Lower lobe of right lung (tissue), 2 donors: Measurements from ENCODE around the gene BORCS6. TPM values are rescaled to one million over a fixed set of nuclear protein-coding genes. Genes with fewer than 3 reads are reported as not detected.

Experiments
- ATAC-seq, 2 donors: fragments of 200-7000 bp; cut with Tn5 transposase; one replicate each; pipeline ENCODE4 v1.9.1; 2020 to 2022; ENCODE audit warnings: mild to moderate bottlenecking in 2 of 2, moderate library complexity in 2 of 2
- DNase-seq: peaks from one replicate; pipeline ENCODE4 v3.0.0-alpha.2; 2020
- H3K27ac ChIP-seq: fragments of 200-600 bp; one replicate; pipeline ENCODE4 v1.8.0; 2022
- H3K27me3 ChIP-seq: fragments of 200-600 bp; one replicate; pipeline ENCODE4 v1.8.0; 2022; ENCODE audit warnings: low read depth
- H3K36me3 ChIP-seq: fragments of 200-600 bp; one replicate; pipeline ENCODE4 v1.8.0; 2022; ENCODE audit warnings: mild to moderate bottlenecking
- H3K4me1 ChIP-seq: fragments of 200-600 bp; one replicate; pipeline ENCODE4 v1.8.0; 2022
- H3K4me3 ChIP-seq: fragments of 200-600 bp; one replicate; pipeline ENCODE4 v1.8.0; 2022; ENCODE audit warnings: mild to moderate bottlenecking
- H3K9me3 ChIP-seq: fragments of 200-600 bp; one replicate; pipeline ENCODE4 v1.8.0; 2022
- intact Hi-C: fragments of 100-400 bp; cut with DNase I; formaldehyde crosslinking; loops from one replicate; pipeline ENCODE4 v1.11.0; 2022
- microRNA-seq: library from miRNA; unstranded; fragments of <30 nt; microRNA quantifications from one replicate; pipeline ENCODE4 v1.2.0, GENCODE V29; 2020; ENCODE audit warnings: borderline number of aligned reads
- total RNA-seq: library from RNA; stranded (reverse); fragmentation: NEBNext Ultra II Directional; extraction: Animal tissue kit (Norgen Biotek cat#: 25700); gene quantifications from one replicate; pipeline ENCODE4 v1.2.1, GENCODE V29; 2021
- TF ChIP-seq, protein P1 (sequence below): fragments of 200-600 bp; IDR thresholded peaks from one replicate; pipeline ENCODE4 v1.8.0; 2022; ENCODE audit warnings: antibody characterized with exemption, mild to moderate bottlenecking
- donor health status: DM: no; HTN: yes; CAD: no; lungs with severe emphysema.

The BORCS6 gene
- total RNA-seq, 1 donor from 2014 or later = 7.7 TPM

- Histone ChIP-seq H3K27me3 (no peaks in the 10 kb centered on the region), H3K27ac (peak overlapping the region; percentile 24), H3K4me1 (peaks cover 31% of the 10 kb centered on the region), H3K9me3 (no peaks in the 10 kb centered on the region), H3K36me3 (peaks cover 62% of the 10 kb centered on the region), H3K4me3 (no peak overlapping the region)
- DNase-seq = peak; percentile 56
- TF ChIP-seq, protein P1, sequence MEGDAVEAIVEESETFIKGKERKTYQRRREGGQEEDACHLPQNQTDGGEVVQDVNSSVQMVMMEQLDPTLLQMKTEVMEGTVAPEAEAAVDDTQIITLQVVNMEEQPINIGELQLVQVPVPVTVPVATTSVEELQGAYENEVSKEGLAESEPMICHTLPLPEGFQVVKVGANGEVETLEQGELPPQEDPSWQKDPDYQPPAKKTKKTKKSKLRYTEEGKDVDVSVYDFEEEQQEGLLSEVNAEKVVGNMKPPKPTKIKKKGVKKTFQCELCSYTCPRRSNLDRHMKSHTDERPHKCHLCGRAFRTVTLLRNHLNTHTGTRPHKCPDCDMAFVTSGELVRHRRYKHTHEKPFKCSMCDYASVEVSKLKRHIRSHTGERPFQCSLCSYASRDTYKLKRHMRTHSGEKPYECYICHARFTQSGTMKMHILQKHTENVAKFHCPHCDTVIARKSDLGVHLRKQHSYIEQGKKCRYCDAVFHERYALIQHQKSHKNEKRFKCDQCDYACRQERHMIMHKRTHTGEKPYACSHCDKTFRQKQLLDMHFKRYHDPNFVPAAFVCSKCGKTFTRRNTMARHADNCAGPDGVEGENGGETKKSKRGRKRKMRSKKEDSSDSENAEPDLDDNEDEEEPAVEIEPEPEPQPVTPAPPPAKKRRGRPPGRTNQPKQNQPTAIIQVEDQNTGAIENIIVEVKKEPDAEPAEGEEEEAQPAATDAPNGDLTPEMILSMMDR = no peak
- intact Hi-C loops = no loop called here
- ATAC-seq = no peak
Measured at GRCh38 chr17:8140065-8141029, 49.6 kb downstream of the BORCS6 start.

- intact Hi-C loops = no loop called here
- peak; percentile 93 to 94 for ATAC-seq
- TF ChIP-seq, protein P1 = peak; percentile 87
Measured at GRCh38 chr17:8138672-8139371, 51.2 kb downstream of the BORCS6 start.

DNA sequence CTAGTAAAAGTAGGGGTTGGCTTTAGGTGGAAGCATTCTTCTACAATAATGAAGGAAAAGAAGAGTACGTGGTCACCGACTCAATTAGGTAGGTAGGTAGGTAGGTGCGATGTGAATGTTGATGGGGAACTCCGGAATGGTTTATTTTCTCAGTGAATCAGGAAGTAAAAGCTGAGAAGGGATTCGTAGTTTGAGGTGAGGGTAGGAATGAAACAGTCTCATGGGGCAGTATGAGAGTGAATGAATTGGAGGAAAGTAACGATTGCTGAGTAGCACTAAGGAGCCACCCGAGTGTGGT is 51.7 kb downstream of the BORCS6 start:
- DNase-seq (no peak), ATAC-seq (no peak)
- peaks cover 31% of the 10 kb centered on the region for H3K4me1 ChIP-seq
- H3K36me3 ChIP-seq = peaks cover 42% of the 10 kb centered on the region
- no peaks in the 10 kb centered on the region for H3K27me3 ChIP-seq
- intact Hi-C loops = no loop called here
- H3K4me3 ChIP-seq = peak overlapping the region; percentile 39
- TF ChIP-seq, protein P1 = no peak
- H3K27ac ChIP-seq = peak overlapping the region; percentile 69
- H3K9me3 ChIP-seq = no peaks in the 10 kb centered on the region

More at GRCh38 chr17:8138672-8139371, 51.2 kb downstream of the BORCS6 start:
- Histone ChIP-seq H3K9me3 (no peaks in the 10 kb centered on the region), H3K27me3 (no peaks in the 10 kb centered on the region), H3K36me3 (peaks cover 47% of the 10 kb centered on the region), H3K4me1 (peaks cover 31% of the 10 kb centered on the region), H3K27ac (peak overlapping the region; percentile 69), H3K4me3 (peak overlapping the region; percentile 39)
- peak; percentile 95 for DNase-seq

Small RNA genes lying within 50 kb of the gene (microRNA-seq; reads per million reads assigned to microRNA genes)
- gene MIR4521 = 36.7 reads per million, percentile 38 among the genes with 10 or more reads in this experiment
- gene MIR6883 = not detected

Other genes with a start within 250 kb of the BORCS6 start
- gene GUCY2D, start 187.6 kb downstream of the BORCS6 start, total RNA-seq = 3.1 TPM
- 53.5 TPM for gene ALOX15B, start 151.1 kb downstream of the BORCS6 start, total RNA-seq
- gene ALOX12B, start 102.5 kb downstream of the BORCS6 start, total RNA-seq = not detected
- gene ALOXE3, start 71.7 kb downstream of the BORCS6 start, total RNA-seq = not detected
- gene HES7, start 66.1 kb downstream of the BORCS6 start, total RNA-seq = 0.21 TPM
- gene PER1, start 37.8 kb downstream of the BORCS6 start, total RNA-seq = 252 TPM
- 77.0 TPM for gene VAMP2, start 27.2 kb downstream of the BORCS6 start, total RNA-seq
- gene TMEM107, start 13.8 kb downstream of the BORCS6 start, total RNA-seq = 12.9 TPM
- gene AURKB, start 20.4 kb upstream of the BORCS6 start, total RNA-seq = 2.2 TPM
- 57.8 TPM for gene CTC1, start 57.9 kb upstream of the BORCS6 start, total RNA-seq
- 25.3 TPM for gene PFAS, start 59.1 kb upstream of the BORCS6 start, total RNA-seq
- 24.6 TPM for gene RANGRF, start 98.5 kb upstream of the BORCS6 start, total RNA-seq
- gene SLC25A35, start 105.2 kb upstream of the BORCS6 start, total RNA-seq = 7.7 TPM
- 30.3 TPM for gene ARHGEF15, start 120.1 kb upstream of the BORCS6 start, total RNA-seq
- gene ODF4, start 149.7 kb upstream of the BORCS6 start, total RNA-seq = not detected
- 1,194 TPM for gene RPL26, start 193.0 kb upstream of the BORCS6 start, total RNA-seq
- not detected for gene RNF222, start 207.6 kb upstream of the BORCS6 start, total RNA-seq
- 74.1 TPM for gene NDEL1, start 245.7 kb upstream of the BORCS6 start, total RNA-seq